Activated CD4-positive, alpha-beta T cell treated with anti-CD3 and anti-CD28 coated beads, Interleukin-2, amount 50 U/mL, for 48 hours (primary cell): ENCODE data around the gene SLC25A10.

Source experiments
- DNase-seq, 2 experiments: peaks; one replicate each; pipeline ENCODE4 v3.0.0-alpha.2; 2020

SLC25A10 gene, protein sequence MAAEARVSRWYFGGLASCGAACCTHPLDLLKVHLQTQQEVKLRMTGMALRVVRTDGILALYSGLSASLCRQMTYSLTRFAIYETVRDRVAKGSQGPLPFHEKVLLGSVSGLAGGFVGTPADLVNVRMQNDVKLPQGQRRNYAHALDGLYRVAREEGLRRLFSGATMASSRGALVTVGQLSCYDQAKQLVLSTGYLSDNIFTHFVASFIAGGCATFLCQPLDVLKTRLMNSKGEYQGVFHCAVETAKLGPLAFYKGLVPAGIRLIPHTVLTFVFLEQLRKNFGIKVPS

DNA sequence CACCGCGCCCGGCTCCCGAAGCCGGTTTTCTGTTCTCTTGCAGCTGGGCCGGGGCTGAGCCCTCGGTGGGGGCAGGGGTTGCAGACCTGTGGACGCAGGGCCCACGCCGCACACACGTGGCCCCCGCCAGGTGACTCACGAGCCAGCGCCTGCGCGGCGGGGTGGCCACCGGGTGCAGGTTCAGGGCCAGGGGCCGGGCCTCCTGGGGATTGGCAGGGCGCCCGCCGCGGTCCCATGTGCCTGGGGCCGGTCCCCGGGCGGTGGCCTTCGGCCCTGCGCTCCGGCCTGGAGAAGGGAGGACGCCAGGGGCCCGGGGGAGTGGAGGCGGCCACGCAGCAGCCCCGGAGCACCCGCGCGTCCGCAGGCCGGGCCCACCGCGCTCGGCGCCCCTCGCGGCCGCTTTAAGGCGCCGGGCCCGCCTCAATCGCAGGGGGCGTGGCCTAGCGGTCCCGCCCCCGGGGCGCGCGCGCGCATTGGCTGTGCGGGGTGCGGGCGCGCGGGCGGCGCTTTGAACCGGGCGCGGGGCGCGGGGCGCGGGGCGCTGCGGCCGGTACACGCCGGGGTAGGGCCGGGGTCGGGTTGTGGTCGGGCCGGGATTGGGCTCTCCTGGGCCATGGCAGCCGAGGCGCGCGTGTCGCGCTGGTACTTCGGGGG is at the start of gene SLC25A10:
SLC25A10 (plus strand) TSS at position 471 of the 654 bp plus-strand sequence; CDS start at position 614, 143 bp downstream.
- DNase-seq, result peak; percentile 83 to 87

DNA sequence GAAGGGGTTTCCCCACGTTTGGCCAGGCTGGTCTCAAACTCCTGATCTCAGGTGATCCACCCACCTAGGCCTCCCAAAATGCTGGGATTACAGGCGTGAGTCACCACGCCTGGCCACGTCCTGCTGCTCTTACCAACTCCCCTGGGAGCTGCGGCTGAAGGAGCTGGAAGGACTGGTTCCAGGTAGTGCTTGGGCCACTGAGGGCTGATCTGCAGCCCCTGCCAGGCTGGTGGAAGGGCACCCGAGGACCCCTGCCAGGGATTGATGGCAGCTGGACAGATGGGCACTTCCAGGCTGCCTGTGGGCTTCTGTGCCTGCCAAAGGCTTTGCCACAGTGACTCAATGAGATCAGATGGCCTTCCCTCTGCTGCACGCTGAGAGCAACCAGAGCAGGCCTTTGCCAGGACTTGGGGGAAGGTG is 48.0 kb upstream of the SLC25A10 start:
- peak in 1 of 2 experiments; percentile 22 for DNase-seq

DNA sequence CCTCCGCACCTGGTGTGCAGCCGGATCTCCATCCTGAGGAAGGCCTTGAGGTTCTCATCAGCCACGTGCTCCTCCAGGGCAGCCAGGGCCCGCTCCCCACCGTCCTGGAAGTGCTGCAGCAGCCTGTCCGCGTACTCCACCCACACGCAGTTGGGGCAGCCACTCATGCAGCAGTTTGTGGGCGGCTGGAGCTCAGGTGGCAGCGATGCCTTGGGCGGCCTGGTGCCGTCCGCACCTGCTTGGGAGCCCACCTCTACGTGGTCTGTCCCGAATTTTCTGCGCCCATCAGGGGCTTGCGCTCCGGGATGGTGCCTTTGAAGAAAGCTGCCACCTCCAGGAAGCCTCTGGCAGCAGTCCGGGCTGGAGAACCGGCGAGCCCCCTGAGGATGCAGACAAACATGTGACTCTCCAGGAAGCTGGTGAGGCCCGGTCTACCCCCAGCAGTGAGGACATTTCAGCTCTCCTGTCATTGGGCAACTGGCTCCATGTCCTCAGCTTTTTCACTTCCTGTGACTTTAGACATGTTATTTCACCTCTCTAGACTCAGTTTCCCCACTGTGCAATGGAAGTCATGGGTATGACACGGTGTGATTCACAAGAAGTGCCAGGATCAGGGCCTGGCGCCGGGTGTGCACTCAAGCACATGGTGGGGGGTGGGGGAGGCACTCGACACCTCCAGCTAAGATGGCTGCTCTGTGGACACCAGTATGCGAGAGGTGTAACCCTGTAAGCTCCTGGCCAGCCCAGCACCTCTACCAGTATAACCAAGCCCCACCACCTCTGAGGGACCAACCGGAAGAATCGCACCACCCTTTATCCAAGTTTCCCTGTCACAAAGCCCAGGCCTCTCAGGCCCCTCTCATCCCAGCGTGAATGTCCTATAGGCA is 46.6 kb upstream of the SLC25A10 start:
- peak; percentile 69 to 76 for DNase-seq

DNA sequence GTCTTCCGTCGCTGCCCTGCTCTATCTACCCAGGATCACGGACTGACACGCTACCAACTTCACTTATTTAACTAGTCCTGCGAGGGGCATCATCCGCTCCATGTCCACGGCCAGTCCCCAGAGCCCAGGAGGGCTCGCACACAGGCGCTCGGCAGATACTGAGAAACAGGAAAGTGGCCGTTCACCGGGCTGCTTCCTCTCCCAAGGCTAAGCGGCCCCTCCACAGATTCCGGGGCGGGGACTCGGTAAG is 46.1 kb upstream of the SLC25A10 start:
- no peak for DNase-seq

DNA sequence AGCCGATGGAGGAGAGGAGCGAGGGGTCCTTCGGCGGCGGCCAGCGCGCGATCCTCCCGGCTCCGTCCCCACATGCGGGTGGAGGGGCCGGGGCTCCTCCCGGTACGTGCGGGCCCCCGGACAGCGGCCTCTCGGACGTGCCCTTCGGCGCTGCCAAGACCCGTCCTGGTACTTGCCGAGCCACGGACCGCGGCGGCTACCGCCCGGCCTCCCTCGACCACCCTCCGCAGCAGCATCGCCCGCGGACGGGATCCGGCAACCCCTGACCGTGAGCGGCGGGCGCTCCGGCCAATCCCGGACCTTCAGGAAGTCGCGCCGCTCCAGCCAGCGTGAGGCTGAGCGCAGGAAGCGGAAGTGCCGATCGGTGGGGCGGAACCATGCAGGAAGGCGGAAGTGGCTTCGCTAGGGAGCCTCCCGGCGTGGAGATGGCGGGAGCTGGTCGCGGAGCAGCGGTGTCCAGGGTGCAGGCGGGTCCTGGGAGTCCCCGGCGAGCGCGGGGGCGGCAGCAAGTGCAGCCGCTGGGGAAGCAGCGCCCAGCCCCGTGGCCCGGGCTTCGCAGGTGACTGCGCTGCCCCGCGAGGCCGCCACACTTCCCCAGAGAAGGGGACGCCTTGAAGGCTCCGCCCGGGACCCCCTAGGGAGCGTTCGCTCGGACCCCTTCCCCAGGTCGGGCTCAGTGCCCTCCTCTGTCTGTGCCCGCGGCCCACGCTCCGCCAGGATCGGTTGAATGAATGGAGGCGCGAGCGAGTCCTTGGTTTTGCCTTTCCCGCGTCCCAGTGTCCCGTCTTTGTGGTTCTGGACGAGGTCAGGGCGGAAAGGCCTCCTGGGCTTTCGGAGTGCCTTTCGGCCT is 45.5 kb upstream of the SLC25A10 start, which contains the start of the genes CCDC137 and OXLD1:
CCDC137 (plus strand) TSS at position 396 of the 850 bp plus-strand sequence; CDS start at position 426, 30 bp downstream.
OXLD1 (minus strand) TSS at position 264 of the 850 bp plus-strand sequence; CDS start at position 236, 28 bp downstream.
- peak; percentile 94 to 95 for DNase-seq

DNA sequence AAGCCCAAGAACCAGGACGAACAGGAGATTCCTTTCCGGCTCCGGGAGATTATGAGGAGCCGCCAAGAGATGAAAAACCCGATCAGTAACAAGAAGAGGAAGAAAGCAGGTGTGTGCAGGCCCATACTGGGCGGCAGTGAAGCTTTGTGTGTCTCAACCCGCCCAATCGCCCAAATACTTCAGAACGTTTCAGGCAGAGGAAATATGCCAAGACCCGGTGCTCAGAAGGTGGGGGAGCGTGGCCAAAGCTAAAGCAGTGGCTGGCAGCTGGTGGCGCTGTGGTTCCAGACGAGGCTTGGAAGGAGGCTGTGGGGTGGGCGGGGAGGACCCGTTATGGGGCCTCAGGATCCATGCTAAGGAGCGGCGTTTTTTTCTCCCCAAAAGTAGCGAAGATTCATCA is 44.3 kb upstream of the SLC25A10 start:
- peak in 1 of 2 experiments; percentile 24 for DNase-seq

DNA sequence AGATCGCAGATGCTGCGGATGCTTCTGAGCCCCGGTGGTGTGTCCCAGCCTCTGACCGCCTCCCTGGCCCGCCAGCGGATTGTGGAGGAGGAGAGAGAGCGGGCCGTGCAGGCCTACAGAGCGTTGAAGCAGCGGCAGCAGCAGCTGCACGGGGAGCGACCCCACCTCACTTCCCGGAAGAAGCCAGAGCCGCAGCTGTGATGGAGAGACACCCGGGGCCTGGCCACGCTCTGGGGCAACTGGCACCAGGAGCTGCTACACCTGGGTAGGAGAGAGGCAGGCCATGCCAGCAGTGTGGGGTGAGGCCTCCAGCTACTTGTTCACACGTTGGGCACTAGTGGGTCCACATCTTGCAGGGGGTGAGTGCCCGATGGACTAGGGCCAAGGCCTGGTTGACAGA is 39.6 kb upstream of the SLC25A10 start:
- no peak for DNase-seq

DNA sequence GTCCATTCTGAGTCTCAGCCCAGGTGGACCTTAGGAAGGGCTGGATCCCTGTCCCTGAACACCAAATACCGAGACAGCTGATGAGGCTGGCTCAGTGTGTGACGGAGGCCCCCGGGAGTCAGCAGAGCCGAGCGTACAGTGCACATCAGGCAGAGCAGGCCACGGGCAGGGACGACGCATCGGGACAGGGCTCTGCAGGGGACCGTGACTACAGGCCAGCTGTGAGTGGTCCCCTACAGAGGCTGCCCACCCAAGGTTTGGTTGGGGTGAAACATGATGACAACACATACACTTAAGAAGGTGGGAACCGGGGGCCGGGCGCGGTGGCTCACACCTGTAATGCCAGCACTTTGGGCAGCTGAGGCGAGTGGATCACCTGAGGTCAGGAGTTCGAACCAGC is 39.1 kb upstream of the SLC25A10 start:
- DNase-seq, result no peak

DNA sequence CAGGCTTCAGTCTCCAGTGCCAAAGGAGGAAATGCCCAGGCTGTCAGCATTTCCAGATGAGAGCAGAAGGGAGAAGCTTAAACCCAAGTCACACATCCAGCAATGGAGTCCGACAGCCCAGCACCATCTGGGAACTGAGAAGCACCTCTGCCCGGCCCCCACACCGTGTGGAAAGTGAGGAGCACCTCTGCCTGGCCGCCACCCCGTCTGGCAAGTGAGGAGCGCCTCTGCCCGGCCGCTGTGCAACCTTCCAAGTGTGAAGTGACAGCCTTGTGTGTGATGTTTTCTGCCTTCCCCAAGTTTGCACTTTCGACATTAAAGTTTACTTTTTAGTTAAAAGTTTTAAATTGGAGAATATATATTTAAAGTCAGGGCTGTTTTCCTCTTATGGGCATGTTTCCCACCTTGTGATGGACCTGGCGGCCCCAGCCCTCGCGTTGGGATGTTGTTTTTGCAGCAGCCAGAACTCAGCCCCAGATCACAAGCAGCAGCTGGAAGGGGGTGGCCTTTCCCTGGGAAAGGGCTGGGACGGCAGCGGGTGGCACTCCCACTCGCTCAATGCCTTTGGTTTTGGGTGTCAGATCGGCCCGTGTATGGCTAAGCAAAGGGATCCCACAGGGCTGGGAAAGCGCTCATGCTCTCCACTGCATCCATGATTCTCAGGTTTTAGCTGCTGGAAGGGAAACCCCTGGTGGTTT is 38.4 kb upstream of the SLC25A10 start:
- DNase-seq, result no peak

DNA sequence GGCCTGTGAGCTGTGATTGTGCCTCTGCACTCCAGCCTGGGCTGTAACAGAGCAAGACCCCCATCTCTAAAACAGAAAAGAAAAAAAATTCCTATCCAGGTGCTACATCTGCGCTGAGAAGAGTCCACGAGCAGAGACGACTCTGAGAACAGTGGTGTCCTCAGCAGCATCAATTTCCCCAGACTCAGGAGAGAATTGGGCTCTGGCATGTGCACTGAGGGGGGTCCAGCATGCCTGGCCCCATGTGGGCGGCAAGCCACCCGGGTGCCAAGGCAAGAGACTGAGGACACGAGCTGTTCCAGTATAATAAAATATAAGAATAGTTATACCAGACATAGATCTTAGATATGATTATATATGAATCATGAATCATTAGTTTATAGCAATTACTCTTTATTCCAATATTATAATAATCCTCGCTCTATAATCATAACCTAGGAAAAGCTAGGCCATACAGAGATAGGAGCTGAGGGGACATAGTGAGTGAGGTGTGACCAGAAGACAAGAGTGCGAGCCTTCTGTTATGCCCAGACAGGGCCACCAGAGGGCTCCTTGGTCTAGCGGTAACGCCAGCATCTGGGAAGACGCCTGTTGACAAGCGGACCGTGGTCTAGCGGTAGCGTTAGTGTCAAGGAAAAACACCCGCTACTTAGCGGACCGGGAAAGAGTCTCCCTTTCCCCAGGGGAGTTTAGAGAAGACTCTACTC is 36.4 kb upstream of the SLC25A10 start:
- DNase-seq, result peak; percentile 36 to 46

DNA sequence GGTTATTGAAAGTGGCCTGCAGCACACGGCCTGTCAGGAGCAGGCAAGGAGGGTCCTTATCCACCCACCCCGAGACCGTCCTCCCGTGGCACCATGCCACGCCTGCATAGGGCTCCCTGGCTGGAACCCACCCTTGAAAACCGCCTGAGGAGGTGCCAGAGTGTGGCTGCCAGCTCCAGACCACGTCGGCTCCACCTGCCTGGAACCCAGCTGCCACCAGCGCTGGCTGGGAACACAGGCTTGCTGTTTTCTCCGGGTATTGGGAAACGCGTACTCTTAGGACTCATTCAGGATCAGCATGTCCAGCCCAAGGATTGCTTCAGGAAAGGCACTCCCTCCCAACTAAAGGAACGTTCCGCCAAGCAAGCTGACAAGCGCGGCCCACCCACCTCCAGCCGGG is 35.2 kb upstream of the SLC25A10 start:
- DNase-seq, result no peak

DNA sequence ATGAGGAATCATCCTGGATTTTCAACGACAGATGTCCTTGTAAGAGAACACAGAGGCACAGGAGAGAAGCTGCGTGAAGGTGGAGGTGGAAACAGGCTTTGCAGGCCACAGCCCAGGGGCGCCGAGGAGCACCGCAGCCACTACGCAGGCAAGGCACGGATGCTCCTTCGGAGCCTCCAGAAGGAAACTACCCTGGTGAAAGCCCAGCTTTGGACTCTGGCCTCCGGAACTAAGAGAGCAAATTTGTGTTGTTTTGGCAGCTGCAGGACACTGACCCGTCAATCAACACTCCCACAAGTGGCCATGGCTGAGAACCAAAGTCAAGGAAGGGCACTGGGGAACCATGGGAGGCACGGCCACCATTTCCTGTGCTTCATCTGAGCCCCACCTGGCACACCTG is 31.9 kb upstream of the SLC25A10 start:
- no peak for DNase-seq

DNA sequence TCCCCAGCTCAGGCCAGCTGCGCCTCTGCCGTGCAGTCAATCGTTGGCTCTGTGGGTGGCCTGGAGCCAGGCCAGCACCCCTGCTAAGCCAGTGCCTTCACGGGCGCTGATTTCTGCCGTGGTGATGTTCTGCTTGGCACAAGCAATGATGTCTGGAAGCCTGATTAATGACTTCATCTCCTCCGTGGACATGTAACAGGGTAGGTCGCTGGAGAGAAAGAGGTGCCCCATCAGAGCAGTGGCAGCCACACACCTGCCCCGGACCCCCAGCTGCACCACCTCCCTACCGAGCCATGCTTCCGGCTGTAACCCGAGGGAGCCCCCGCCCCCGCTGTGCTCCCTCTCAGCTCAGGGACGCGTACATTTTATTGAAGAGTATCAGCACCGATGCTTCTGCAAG is 30.4 kb upstream of the SLC25A10 start:
- no peak for DNase-seq

DNA sequence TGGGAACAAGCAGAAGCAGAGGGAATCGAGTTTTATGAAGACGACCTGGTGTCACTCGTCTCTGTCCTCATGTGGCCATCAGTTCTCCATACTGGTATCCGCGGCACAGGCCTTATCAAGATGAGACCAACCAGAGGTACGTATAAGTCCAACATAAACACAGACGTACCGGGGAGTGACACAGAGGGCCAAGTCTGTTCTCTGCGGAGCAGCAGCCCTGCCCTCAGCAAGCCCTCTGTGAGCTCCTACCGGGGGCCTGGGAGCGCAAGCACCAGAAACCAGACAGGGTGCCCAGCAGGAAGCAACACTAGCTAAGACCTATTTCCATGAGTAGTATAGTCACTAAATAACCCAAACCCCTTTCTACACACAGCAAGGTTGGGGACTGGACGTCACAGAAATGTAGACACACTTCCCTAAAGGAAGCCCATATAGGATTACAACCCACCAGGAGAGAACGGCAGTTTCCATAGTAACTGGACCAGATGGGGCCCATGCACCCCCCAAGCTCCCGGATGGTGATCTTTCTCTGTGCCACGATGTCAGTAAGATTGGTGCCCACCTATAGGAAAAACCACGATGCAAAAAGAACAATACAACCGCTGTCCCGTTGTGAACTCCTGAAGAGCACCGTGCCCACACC is 29.4 kb upstream of the SLC25A10 start:
- DNase-seq, result no peak

DNA sequence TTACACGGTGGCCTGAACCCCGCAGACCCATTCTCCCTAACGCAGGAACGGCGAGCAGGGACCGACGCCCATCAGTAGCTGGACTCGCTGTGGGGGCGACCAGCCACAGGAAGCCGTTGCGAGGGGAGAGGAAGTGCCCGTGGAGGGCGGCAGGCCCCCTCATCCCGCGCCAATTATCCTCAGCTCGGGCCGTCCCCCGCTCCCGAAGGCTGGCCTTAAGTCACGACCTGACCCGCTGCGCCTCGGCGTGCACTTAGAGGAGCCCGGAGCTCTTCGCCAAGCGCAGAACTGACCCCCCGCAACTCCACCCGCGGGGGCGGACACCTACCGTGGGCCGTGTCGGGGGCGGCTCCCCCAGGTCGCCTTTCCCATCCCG is 28.9 kb upstream of the SLC25A10 start:
- peak in 1 of 2 experiments; percentile 24 for DNase-seq

DNA sequence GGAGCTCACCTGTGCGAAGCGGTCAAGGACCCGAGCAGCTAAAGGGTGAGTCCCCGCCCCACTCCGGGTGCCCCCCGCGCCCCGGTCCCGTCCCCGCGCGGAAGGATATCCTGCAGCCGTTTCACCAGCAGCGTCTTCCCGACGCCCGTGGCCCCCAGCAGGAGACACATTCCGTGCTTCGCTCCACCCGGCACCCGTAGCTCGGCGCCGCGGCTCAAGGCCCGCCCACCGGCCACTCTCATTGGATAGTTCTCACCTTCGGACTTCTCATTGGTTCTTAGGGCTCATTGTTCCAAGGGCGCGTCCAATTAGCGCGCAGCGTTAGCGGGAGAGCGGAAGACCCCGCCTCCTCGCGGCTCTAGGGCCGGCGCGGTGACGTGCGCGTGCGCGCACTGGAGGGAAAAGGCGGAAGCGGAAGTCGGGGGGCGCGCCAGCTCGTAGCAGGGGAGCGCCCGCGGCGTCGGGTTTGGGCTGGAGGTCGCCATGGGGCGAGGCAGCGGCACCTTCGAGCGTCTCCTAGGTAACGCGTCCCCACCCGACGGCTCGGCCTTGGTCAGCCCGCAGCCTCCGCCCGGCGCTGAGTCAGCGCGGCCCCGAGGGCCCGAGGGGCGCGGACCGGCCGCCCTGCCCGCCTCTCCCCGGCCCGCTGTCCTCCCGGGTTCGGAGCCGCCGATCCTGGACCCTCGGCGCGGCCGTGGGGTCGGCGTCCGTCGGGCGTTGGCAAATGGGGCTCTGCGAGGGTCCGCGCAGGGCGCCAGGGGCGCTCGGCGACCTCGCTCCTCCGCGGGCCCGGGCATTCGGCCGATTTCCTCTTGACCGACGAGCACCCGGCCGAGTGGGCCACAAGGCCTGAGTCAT is 28.3 kb upstream of the SLC25A10 start, which contains the start of the genes ARL16 and HGS:
ARL16 (minus strand) TSS at position 214 of the 858 bp plus-strand sequence; CDS start at position 170, 44 bp downstream.
HGS (plus strand) TSS at position 428 of the 858 bp plus-strand sequence; CDS start at position 484, 56 bp downstream.
- peak; percentile 97 to 98 for DNase-seq

DNA sequence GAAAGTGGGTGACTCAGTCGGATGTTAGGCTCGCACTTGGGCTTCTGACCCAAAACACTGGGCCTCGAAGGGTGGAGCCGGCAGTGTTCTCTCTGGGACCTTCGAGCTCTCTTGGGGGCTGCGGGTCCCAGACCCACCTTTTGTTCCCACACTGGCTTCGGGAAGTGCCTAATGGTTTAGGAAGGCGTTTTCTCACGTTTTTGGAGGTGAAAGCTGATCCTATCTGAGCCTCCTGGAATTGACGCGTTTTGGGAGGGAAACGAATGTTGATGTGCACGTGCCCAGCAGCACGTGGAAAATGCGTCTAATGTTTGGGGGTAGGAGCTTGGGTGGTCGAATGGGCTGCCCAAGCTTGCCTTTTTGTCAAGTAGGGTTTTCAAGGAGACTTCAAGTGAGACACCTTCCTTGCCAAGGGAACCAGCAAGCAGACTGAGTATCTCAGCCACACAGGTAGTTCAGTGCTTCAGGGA is 27.6 kb upstream of the SLC25A10 start:
- DNase-seq, result peak in 1 of 2 experiments; percentile 16

DNA sequence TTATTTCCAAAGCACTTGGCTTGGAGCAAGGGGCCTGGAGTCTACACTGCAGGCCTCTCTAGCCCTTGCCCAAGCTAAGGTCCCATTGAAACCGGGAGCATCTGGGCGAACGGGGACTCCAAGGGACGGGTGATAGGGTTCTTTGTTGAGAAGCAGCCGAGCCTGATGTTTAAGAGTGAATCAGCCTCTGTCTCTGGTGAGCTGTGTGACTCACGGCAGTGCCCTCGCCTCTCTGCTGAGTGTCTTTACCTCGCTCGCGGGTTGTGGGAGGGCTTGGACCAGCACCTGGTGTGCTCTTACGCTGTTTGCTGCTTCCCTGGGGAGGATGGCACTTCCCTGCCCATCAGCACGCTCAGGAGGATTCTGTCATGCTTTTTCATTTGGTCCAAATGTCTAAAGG is 27.0 kb upstream of the SLC25A10 start:
- DNase-seq, result peak; percentile 57 to 60

DNA sequence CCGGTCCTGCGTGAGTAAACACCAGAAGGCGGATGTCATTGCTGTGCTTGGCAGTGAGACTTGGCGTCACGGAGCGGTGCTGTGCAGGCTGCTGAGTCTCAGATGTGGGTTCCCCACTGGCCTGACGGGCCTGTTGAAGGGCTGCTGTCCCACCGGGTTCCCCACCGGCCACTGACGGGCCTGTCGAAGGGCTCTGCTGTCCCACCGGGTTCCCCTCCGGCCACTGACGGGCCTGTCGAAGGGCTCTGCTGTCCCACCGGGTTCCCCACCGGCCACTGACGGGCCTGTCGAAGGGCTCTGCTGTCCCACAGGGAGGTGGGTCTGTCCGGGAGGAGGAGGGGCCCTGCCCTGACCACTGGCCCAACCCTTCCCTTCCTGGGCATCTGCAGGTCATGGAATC is 25.5 kb upstream of the SLC25A10 start:
- DNase-seq, result no peak
